OCI-LY1 (cell line): ENCODE data around the gene DRAM1.

ENCODE experiments used
- EZH2 ChIP-seq: fragments of 200-600 bp; sonication (generic), shearing (Covaris generic); IDR thresholded peaks from 2 replicates; pipeline ENCODE4 v1.8.0; 2017; ENCODE audit warnings: borderline replicate concordance, mixed run types, mild to moderate bottlenecking, antibody characterized with exemption, low read length, moderate library complexity, mixed read lengths
- TF ChIP-seq, protein P1 (sequence below): fragments of 200-600 bp; sonication (generic), shearing (Covaris generic); IDR thresholded peaks from 2 replicates; pipeline ENCODE4 v1.5.1; 2017; ENCODE audit warnings: mild to moderate bottlenecking, antibody characterized with exemption, low read length, moderate library complexity, mixed read lengths

DNA sequence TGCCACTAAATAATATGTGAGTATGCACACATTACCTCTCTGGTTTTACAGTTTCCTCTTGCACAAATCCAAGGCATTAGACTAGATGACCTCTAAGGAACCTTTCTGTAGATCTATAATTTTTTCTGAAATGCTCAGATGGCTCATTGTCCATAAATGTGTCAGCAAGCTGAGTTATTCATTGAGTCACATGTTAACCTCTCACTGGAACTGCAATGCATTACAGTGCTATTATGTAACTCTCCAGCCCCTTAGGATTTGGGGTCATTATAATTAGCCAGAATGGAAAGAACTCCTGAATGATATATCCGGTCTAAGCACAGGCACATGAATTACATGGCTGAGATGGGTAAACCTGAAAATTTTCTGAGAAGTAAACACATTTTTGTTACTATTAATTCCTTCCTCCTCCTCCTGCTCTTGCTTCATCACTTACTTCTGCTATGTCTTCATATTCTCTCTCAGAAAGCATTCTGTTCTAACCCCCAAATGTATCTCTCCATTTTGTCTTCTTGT lies 20.3 kb upstream of the DRAM1 start:
- TF ChIP-seq, protein P1, sequence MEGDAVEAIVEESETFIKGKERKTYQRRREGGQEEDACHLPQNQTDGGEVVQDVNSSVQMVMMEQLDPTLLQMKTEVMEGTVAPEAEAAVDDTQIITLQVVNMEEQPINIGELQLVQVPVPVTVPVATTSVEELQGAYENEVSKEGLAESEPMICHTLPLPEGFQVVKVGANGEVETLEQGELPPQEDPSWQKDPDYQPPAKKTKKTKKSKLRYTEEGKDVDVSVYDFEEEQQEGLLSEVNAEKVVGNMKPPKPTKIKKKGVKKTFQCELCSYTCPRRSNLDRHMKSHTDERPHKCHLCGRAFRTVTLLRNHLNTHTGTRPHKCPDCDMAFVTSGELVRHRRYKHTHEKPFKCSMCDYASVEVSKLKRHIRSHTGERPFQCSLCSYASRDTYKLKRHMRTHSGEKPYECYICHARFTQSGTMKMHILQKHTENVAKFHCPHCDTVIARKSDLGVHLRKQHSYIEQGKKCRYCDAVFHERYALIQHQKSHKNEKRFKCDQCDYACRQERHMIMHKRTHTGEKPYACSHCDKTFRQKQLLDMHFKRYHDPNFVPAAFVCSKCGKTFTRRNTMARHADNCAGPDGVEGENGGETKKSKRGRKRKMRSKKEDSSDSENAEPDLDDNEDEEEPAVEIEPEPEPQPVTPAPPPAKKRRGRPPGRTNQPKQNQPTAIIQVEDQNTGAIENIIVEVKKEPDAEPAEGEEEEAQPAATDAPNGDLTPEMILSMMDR: no peak
- TF ChIP-seq EZH2: no peak
